Left ventricle myocardium inferior (tissue), 1 donor: ENCODE data around the gene CDH18. TPM values are rescaled to one million over a fixed set of nuclear protein-coding genes. Genes with fewer than 3 reads are reported as not detected.
"Not testable (repeated sequence)": the region's sequence is repeated elsewhere in the genome, so short reads cannot be mapped to it uniquely, and the experiment has no call there.

Experiments
- DNase-seq: peaks from one replicate; pipeline ENCODE4 v3.0.0-alpha.2; 2020
- H3K27ac ChIP-seq: fragments of 200-600 bp; replicated peaks from 2 replicates; pipeline ENCODE4 v1.8.0; 2021
- H3K27me3 ChIP-seq: fragments of 200-600 bp; 2 replicates; pipeline ENCODE4 v1.8.0; 2021; ENCODE audit warnings: low read depth
- H3K36me3 ChIP-seq: fragments of 200-600 bp; 2 replicates; pipeline ENCODE4 v1.8.0; 2021
- H3K4me1 ChIP-seq: fragments of 200-600 bp; 2 replicates; pipeline ENCODE4 v1.8.0; 2021
- H3K4me3 ChIP-seq: fragments of 200-600 bp; 2 replicates; pipeline ENCODE4 v1.8.0; 2021; ENCODE audit warnings: mild to moderate bottlenecking, moderate library complexity
- H3K9me3 ChIP-seq: fragments of 200-600 bp; replicated peaks from 2 replicates; pipeline ENCODE4 v1.8.0; 2021
- intact Hi-C: fragments of 100-400 bp; cut with micrococcal nuclease; formaldehyde crosslinking; loops from one replicate; pipeline ENCODE4 v1.11.0; 2022
- total RNA-seq: library from RNA; stranded (reverse); fragmentation: NEBNext Ultra II Directional; extraction: Animal tissue kit (Norgen Biotek cat#: 25700); gene quantifications from one replicate; pipeline ENCODE4 v1.2.1, GENCODE V29; 2021
- TF ChIP-seq, protein P1 (sequence below): fragments of 200-600 bp; IDR thresholded peaks from 2 replicates; pipeline ENCODE4 v1.8.0; 2021; ENCODE audit warnings: antibody characterized with exemption, mild to moderate bottlenecking, borderline replicate concordance
- donor health status: DM: no; HTN: yes; CAD: no; lungs with severe emphysema.

The CDH18 gene
- total RNA-seq, 1 donor from 2014 or later, result not detected

DNA sequence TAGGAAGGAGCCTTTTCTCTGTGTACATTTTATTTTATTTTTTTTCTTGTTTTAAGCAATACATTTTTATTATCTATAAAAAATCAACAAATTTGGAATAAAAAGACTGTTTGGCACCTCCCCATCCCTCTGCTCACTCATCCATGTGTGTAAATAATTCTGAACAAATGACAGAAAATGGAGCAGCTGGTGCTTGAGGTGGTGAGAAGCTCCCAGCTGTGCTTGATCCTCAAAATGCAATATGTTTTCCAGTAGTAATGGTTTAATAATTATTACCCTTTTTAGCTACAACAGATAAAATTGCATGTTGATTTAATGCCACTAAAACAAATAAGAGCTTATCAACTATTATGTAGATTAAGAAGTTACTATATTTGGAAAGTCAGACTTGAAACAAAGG is 132.5 kb downstream of the CDH18 start:
- intact Hi-C loops, result no loop called here
- no peaks in the 10 kb centered on the region for H3K27me3 ChIP-seq
- TF ChIP-seq, protein P1, sequence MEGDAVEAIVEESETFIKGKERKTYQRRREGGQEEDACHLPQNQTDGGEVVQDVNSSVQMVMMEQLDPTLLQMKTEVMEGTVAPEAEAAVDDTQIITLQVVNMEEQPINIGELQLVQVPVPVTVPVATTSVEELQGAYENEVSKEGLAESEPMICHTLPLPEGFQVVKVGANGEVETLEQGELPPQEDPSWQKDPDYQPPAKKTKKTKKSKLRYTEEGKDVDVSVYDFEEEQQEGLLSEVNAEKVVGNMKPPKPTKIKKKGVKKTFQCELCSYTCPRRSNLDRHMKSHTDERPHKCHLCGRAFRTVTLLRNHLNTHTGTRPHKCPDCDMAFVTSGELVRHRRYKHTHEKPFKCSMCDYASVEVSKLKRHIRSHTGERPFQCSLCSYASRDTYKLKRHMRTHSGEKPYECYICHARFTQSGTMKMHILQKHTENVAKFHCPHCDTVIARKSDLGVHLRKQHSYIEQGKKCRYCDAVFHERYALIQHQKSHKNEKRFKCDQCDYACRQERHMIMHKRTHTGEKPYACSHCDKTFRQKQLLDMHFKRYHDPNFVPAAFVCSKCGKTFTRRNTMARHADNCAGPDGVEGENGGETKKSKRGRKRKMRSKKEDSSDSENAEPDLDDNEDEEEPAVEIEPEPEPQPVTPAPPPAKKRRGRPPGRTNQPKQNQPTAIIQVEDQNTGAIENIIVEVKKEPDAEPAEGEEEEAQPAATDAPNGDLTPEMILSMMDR, result no peak

DNA sequence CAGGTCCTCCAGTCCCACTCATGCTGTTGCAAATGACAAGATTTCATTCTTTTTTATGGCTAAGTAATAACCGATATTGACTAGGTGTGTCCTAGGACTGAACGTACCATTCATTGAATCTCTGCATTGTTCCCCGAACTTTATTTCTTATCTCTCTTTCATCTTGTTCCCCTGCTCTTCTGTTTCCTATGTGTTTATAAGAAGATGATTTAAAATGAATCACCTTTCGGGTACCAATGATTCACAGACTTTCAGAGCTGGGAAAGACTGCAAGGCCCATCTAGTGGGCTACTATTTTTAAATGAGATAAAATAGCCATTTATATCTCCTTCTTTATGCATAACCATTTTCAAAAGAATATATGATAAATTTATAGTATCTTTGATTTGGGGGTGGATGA is 133.0 kb downstream of the CDH18 start:
- TF ChIP-seq, protein P1, result no peak
- intact Hi-C loops, result no loop called here
- no peak for DNase-seq
- no peaks in the 10 kb centered on the region for H3K27me3 ChIP-seq
- no peaks in the 10 kb centered on the region for H3K36me3 ChIP-seq
- no peak overlapping the region for H3K4me3 ChIP-seq
- peaks cover 5% of the 10 kb centered on the region for H3K9me3 ChIP-seq
- H3K27ac ChIP-seq, result no peak overlapping the region
- H3K4me1 ChIP-seq, result no peaks in the 10 kb centered on the region

More for the DNA sequence above, 132.5 kb downstream of the CDH18 start:
- Histone ChIP-seq H3K9me3 (peaks cover 2% of the 10 kb centered on the region), H3K4me3 (no peak overlapping the region), H3K4me1 (no peaks in the 10 kb centered on the region), H3K27ac (no peak overlapping the region), H3K36me3 (no peaks in the 10 kb centered on the region)
- no peak for DNase-seq

DNA sequence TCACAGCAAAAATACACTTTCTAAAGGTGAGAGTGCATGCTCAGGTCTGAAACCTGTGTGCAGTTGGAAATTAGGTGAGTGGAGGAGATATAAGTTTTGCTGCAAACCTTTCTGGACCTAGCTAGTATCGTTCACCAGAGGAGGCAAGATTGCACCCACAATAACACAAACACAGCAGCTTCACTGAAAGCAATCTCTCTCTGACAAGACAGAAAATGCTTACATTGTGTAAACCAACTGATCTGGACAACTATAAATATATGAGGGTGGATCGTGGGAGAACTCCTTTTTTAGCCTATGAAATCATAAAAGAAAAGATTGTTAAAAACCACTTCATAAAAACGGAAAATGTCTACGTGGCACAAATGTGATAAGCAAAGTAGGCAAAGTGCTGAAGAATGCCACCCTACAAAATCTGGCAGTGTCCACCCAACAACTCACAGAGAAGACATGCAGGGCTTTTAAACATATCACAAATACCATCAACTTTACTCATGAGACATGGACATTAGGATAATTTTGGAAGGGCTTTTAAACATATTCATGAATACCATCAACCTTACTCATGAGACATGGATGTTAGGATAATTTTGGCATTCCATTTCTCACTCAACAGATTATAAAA is 134.3 kb downstream of the CDH18 start:
- Histone ChIP-seq H3K27me3 (no peaks in the 10 kb centered on the region), H3K4me3 (no peak overlapping the region), H3K4me1 (no peaks in the 10 kb centered on the region), H3K9me3 (peaks cover 6% of the 10 kb centered on the region), H3K27ac (no peak overlapping the region), H3K36me3 (no peaks in the 10 kb centered on the region)
- TF ChIP-seq, protein P1, result no peak
- DNase-seq, result no peak
- intact Hi-C loops, result no loop called here

DNA sequence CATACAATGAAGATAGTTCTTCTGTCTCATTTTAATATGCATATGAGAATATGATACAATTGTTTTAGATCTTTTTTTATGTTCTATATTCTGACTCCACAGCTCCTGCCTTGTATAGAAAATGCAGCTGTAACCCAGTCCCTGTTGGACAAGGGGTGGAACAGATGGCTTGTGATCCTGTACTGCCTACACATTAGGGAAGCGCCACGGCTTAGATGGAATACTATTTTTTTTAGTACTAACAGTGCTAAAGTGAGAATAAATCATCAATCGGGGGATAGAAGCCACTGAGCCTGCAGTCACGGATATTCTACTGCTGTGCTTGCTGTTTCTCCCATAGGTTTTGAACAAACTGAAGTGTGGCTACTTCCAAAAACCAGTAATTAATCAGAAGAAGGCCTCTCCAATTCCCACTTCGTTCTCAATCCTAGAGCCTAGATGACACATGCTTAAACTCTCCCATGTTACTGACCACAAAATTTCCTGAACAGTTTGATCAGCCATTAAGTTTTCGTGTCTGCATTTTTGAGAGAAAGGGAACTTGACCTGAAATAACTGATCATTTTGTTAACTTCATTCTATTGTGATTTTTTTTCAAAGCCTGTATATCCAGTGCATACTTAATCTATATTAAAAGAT is 150.3 kb downstream of the CDH18 start:
- intact Hi-C loops, result no loop called here
- Histone ChIP-seq H3K9me3 (peaks cover 65% of the 10 kb centered on the region), H3K36me3 (no peaks in the 10 kb centered on the region), H3K27me3 (no peaks in the 10 kb centered on the region), H3K27ac (no peak overlapping the region), H3K4me3 (no peak overlapping the region), H3K4me1 (no peaks in the 10 kb centered on the region)
- DNase-seq, result no peak
- TF ChIP-seq, protein P1, result no peak

DNA sequence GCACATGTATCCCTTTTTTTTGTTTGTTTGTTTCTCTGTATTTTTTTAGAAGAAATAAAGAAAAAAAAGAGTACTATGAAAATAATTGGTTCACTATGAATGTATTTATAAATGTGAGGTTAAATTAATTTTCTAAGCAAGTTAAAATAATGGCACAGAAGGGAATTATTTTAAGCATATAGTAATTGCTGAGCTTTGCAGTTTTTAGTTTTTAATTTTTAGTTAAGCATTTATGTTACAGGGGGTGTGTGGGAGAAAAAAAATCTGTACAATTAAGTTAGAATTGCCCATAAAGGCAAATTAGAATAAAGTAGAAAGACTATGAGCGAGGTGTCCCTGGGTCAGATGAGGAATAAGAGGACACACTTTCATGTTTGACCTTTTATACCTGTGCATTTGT is 152.6 kb downstream of the CDH18 start:
- H3K4me3 ChIP-seq, result no peak overlapping the region
- intact Hi-C loops, result no loop called here
- no peak overlapping the region for H3K27ac ChIP-seq
- TF ChIP-seq, protein P1, result no peak
- no peak for DNase-seq
- H3K9me3 ChIP-seq, result peaks cover 72% of the 10 kb centered on the region
- H3K27me3 ChIP-seq, result no peaks in the 10 kb centered on the region
- H3K4me1 ChIP-seq, result no peaks in the 10 kb centered on the region
- no peaks in the 10 kb centered on the region for H3K36me3 ChIP-seq

DNA sequence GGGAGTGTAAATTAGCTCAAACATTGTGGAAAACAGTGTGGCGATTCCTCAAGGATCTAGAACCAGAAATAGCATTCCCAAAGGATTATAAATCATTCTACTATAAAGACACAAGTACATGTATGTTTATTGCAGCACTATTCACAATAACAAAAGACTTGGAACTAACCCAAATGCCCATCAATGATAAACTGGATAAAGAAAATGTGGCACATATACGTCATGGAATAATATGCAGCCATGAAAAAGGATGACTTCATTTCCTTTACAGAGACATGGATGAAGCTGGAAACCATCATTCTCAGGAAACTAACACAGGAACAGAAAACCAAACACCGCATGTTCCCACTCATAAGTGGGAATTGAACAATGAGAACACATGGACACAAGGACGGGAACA is 175.3 kb downstream of the CDH18 start:
- H3K36me3 ChIP-seq, H3K4me3 ChIP-seq, H3K27me3 ChIP-seq, H3K4me1 ChIP-seq, H3K27ac ChIP-seq, DNase-seq, intact Hi-C loops: not testable (repeated sequence)
- H3K9me3 ChIP-seq, result peaks cover 21% of the 10 kb centered on the region
